Breast epithelium (tissue), 3 donors: Measurements from ENCODE around the gene CACNB2.

Source experiments
- CTCF ChIP-seq, 3 donors: fragments of 450-650 bp; IDR thresholded peaks; one replicate each; pipeline ENCODE4 v1.5.1; 2016 to 2017; ENCODE audit warnings: antibody characterized with exemption in 3 of 3, mild to moderate bottlenecking in 3 of 3, moderate library complexity in 3 of 3
- POLR2A ChIP-seq: fragments of 450-650 bp; IDR thresholded peaks from one replicate; pipeline ENCODE4 v1.6.1; 2016; ENCODE audit warnings: antibody characterized with exemption, mild to moderate bottlenecking, moderate library complexity
- POLR2AphosphoS5 ChIP-seq, 3 donors: sonication (generic); formaldehyde crosslinking; IDR thresholded peaks; one replicate each; pipeline ENCODE4 v1.6.1; 2017; ENCODE audit warnings: antibody characterized with exemption in 3 of 3

DNA sequence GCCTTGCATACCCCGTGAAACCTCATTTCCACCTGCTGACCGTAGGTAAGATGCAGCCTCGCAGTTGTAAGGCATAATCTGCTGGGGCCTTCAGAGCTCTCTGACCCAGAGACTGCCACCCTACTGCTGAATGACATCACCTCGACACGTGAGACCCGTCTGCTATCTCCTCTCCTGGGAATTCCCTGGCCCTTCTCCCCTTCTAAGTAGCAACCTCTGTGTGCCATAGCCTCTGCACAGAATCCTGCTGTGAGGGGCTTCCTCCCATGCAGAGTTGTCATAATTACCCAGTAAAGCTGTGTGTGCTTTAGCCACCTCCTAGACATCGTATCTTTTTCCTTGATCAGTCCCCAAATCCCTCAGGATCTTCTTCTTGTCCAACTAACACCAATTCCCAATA, 106.7 kb downstream of the CACNB2 start:
- no peak for TF ChIP-seq CTCF (IDR thresholded peaks at IDR 0.05)
- no peak for TF ChIP-seq POLR2AphosphoS5 (IDR thresholded peaks at IDR 0.05)
- no peak for TF ChIP-seq POLR2A
